HuH-7.5 (cell line): Measurements from ENCODE around the gene ATP6V0C.
"Not testable (repeated sequence)": the region's sequence is repeated elsewhere in the genome, so short reads cannot be mapped to it uniquely, and the experiment has no call there.

ENCODE experiments used
- DNase-seq: peaks from one replicate; pipeline ENCODE4 v3.0.0; 2011; ENCODE audit warnings: low spot score

Gene ATP6V0C

GRCh38 chr16:2528161-2529060 is 14.7 kb downstream of the ATP6V0C start:
- no peak for DNase-seq

GRCh38 chr16:2529061-2529931 is 15.5 kb downstream of the ATP6V0C start:
- DNase-seq = no peak

- DNase-seq = no peak
Observed at GRCh38 chr16:2529961-2530628, 16.3 kb downstream of the ATP6V0C start.

- no peak for DNase-seq
Observed at GRCh38 chr16:2530629-2531318, 17.0 kb downstream of the ATP6V0C start.

- DNase-seq = no peak
Observed at GRCh38 chr16:2531371-2531695, 17.6 kb downstream of the ATP6V0C start, which contains the start of gene CEMP1. CEMP1 (minus strand) TSS chr16:2531408; CDS start chr16:2531073, 335 bp downstream.

- peak; percentile 95 for DNase-seq
Observed at GRCh38 chr16:2531696-2532493, 18.1 kb downstream of the ATP6V0C start.

GRCh38 chr16:2532494-2533141 is 18.9 kb downstream of the ATP6V0C start:
- peak; percentile 70 for DNase-seq

- DNase-seq = not testable (repeated sequence)
Observed at GRCh38 chr16:2533142-2533755, 19.5 kb downstream of the ATP6V0C start.

- no peak for DNase-seq
Observed at GRCh38 chr16:2533912-2534311, 20.2 kb downstream of the ATP6V0C start.

- DNase-seq = not testable (repeated sequence)
Observed at GRCh38 chr16:2534335-2534734, 20.6 kb downstream of the ATP6V0C start.

- no peak for DNase-seq
Observed at GRCh38 chr16:2535625-2536013, 21.9 kb downstream of the ATP6V0C start.

GRCh38 chr16:2537451-2538379 is 24.0 kb downstream of the ATP6V0C start, which contains the start of gene PDPK1:
PDPK1 (plus strand) TSS chr16:2538021; CDS start chr16:2538113, 92 bp downstream.
- DNase-seq = peak; percentile 79

- not testable (repeated sequence) for DNase-seq
Observed at GRCh38 chr16:2539192-2539844, 25.6 kb downstream of the ATP6V0C start.

- not testable (repeated sequence) for DNase-seq
Observed at GRCh38 chr16:2539845-2540458, 26.2 kb downstream of the ATP6V0C start.

- not testable (repeated sequence) for DNase-seq
Observed at GRCh38 chr16:2540912-2541311, 27.2 kb downstream of the ATP6V0C start.

GRCh38 chr16:2541409-2541808 is 27.7 kb downstream of the ATP6V0C start:
- DNase-seq = not testable (repeated sequence)

GRCh38 chr16:2543771-2544170 is 30.0 kb downstream of the ATP6V0C start:
- not testable (repeated sequence) for DNase-seq
